ENCODE data around the gene SMCO2. TPM values are rescaled to one million over a fixed set of nuclear protein-coding genes. Genes with fewer than 3 reads are reported as not detected.

The SMCO2 gene
- total and polyA plus RNA-seq, 2 of the 8 experiments (the other 6 are each of a cell fraction or from before 2014, with no cell fraction given): 0.24 to 0.80 TPM

DNA sequence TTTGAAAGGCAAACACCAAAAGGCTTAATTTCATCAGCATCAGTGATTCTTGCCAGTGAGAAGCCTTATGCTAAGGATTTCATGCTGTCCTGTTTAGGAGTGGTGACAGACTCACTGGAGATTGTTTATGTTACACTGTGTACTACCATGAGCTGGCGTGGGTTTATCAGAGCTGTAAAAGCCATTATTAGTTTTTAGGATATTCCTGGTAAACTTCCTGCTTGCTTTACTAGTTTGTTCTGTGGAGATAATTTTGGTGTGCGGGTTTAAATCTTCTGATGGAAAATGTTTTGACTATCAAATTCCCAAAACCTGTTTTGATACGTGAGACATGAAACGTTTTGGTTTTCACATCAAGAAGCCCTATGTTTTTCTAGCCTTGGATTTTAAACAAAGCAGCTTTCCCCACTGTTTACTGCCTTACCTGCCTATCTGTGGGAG lies 92.7 kb downstream of the SMCO2 start:
- CTCF ChIA-PET (ENCODE audit: partially characterized antibody): interaction anchor here (0.6 to 1.3 kb wide), 2 partner anchors 22 to 39 kb away, joined by 3 read pairs; no protein-coding TSS in a partner anchor
- H3K4me2 ChIP-seq (ENCODE audit: insufficient read depth in 1 of 2, low read depth in 2 of 2, low read length in 2 of 2): no peak overlapping the region
- TF ChIP-seq BRCA1 (IDR thresholded peaks at IDR 0.05; ENCODE audit: low read depth, low read length) (no peak), KDM1A (IDR thresholded peaks at IDR 0.05; ENCODE audit: borderline replicate concordance, low read length) (no peak), HDAC6 (IDR thresholded peaks at IDR 0.05; ENCODE audit: low read depth, low read length) (no peak), RBBP5 (IDR thresholded peaks at IDR 0.05; ENCODE audit: borderline replicate concordance, low read depth, low read length) (no peak), GABPA (IDR thresholded peaks at IDR 0.05; ENCODE audit: borderline replicate concordance, insufficient read depth, low read length) (no peak), SUZ12 (IDR thresholded peaks at IDR 0.05; ENCODE audit: low read length) (no peak), RNF2 (IDR thresholded peaks at IDR 0.05; ENCODE audit: borderline replicate concordance, low read depth, low read length, missing control alignments, poor library complexity, severe bottlenecking) (no peak), KDM5A (IDR thresholded peaks at IDR 0.05; ENCODE audit: low read length) (no peak), CBX5 (IDR thresholded peaks at IDR 0.05; ENCODE audit: low read depth, low read length) (no peak)
- TF ChIP-seq, protein P1, sequence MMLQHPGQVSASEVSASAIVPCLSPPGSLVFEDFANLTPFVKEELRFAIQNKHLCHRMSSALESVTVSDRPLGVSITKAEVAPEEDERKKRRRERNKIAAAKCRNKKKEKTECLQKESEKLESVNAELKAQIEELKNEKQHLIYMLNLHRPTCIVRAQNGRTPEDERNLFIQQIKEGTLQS (IDR thresholded peaks at IDR 0.05; ENCODE audit: insufficient read depth, low read depth, low read length): no peak

More for the DNA sequence above, 92.7 kb downstream of the SMCO2 start:
- H2BK120ac ChIP-seq (replicated peaks; ENCODE audit: low read depth, low read length): no peak overlapping the region
- H4K20me1 ChIP-seq (replicated peaks in 1 of 2; ENCODE audit: control insufficient read depth in 1 of 2, insufficient read depth in 2 of 2, low read length in 2 of 2): no peaks in the 10 kb centered on the region
- no peak overlapping the region for H3K18ac ChIP-seq (ENCODE audit: extremely low read depth, low read length)
- WGBS, 2 experiments (ENCODE audit: extremely low coverage in 1 of 2, insufficient coverage in 1 of 2, insufficient read length in 1 of 2, insufficient replicate concordance in 2 of 2, low coverage in 1 of 2, low lambda C conversion rate in 2 of 2, missing lambda C conversion rate in 1 of 2): 84% methylated on average over 4 of the region's 4 CpGs; no CpG with 5 or more reads in 1 of the 2 experiments
- H3K4me3 ChIP-seq (ENCODE audit: extremely low read depth in 1 of 4, insufficient read depth in 2 of 4, low read depth in 3 of 4, low read length in 4 of 4): no peak overlapping the region
- H2BK5ac ChIP-seq (ENCODE audit: low read depth, low read length): no peak overlapping the region
- no peak for DNase-seq (ENCODE audit: low read depth in 1 of 2, low spot score in 2 of 2)
- no peak overlapping the region for H2BK15ac ChIP-seq (ENCODE audit: low read length)
- H3K27me3 ChIP-seq (replicated peaks in 1 of 4; ENCODE audit: control insufficient read depth in 3 of 4, extremely low read depth in 1 of 4, insufficient read depth in 3 of 4, low read length in 3 of 4): no peaks in the 10 kb centered on the region; a peak in 1 of 7 replicates
- no peak overlapping the region for H4K8ac ChIP-seq (ENCODE audit: extremely low read depth, insufficient read depth, low read length)
- no peak overlapping the region for H3K56ac ChIP-seq (replicated peaks; ENCODE audit: insufficient read length, low read depth, low read length)
- H2AFZ ChIP-seq (ENCODE audit: low read length): no peak overlapping the region
- FAIRE-seq: no peak
- peaks cover 8% of the 10 kb centered on the region; the same call in 1 of the 2 replicates for H3K79me1 ChIP-seq (ENCODE audit: low read depth, low read length)
- no peak overlapping the region for H3K14ac ChIP-seq (ENCODE audit: insufficient read length)
- H2BK12ac ChIP-seq (ENCODE audit: low read depth, low read length): no peak overlapping the region
- H3K4ac ChIP-seq (replicated peaks; ENCODE audit: insufficient read length, low read depth, low read length): no peak overlapping the region
- H3K9ac ChIP-seq (replicated peaks in 1 of 4; ENCODE audit: extremely low read depth in 1 of 4, low read depth in 3 of 4, low read length in 3 of 4): no peak overlapping the region
- H3K4me1 ChIP-seq (replicated peaks in 1 of 4; ENCODE audit: control insufficient read depth in 3 of 4, insufficient read depth in 4 of 4, low read length in 3 of 4): peaks cover 0 to 10% (median 5%) of the 10 kb centered on the region in 4 experiments; a peak in 5 of 7 replicates
- no peak overlapping the region for H3K23ac ChIP-seq (ENCODE audit: insufficient read length)
- no peak overlapping the region for H4K5ac ChIP-seq (ENCODE audit: insufficient read length, low read depth, low read length)
- H2AK5ac ChIP-seq (ENCODE audit: low read depth, low read length): no peak overlapping the region
- H3K23me2 ChIP-seq (ENCODE audit: low read depth, low read length): no peaks in the 10 kb centered on the region
- H3K9me3 ChIP-seq (ENCODE audit: insufficient read depth in 2 of 2, low read depth in 1 of 2, low read length in 1 of 2): no peaks in the 10 kb centered on the region
- H4K91ac ChIP-seq (replicated peaks; ENCODE audit: insufficient read length, low read length): no peak overlapping the region
- no peak overlapping the region for H3K27ac ChIP-seq (ENCODE audit: low read depth, low read length)
- H3K36me3 ChIP-seq (ENCODE audit: control insufficient read depth in 2 of 4, insufficient read depth in 4 of 4, low read length in 3 of 4): no peaks in the 10 kb centered on the region
- POLR2A ChIA-PET (ENCODE audit: partially characterized antibody): interaction anchor here (2.9 kb wide), 1 partner anchor 15 kb away, joined by 16 read pairs; the partner anchor contains the start of gene PPFIBP1
- H2BK20ac ChIP-seq (ENCODE audit: low read length): no peak overlapping the region
- peaks cover 0 to 33% of the 10 kb centered on the region in 2 experiments; a peak in 1 of 4 replicates for H3K79me2 ChIP-seq (ENCODE audit: control insufficient read depth in 1 of 2, insufficient read depth in 2 of 2, low read length in 2 of 2)

Data from H1 (cell line).